ENCODE measurements around the gene EXOC3L2. TPM values are rescaled to one million over a fixed set of nuclear protein-coding genes. Genes with fewer than 3 reads are reported as not detected.
"Not testable (repeated sequence)": the region's sequence is repeated elsewhere in the genome, so short reads cannot be mapped to it uniquely, and the experiment has no call there.

Gene EXOC3L2
- 10 to 100 TPM in 1 of 4 donors, 1 to 10 TPM in 3; 8.2 to 12.6 (median 8.9) TPM for polyA plus RNA-seq (ENCODE audit: insufficient read length in 4 of 4)

DNA sequence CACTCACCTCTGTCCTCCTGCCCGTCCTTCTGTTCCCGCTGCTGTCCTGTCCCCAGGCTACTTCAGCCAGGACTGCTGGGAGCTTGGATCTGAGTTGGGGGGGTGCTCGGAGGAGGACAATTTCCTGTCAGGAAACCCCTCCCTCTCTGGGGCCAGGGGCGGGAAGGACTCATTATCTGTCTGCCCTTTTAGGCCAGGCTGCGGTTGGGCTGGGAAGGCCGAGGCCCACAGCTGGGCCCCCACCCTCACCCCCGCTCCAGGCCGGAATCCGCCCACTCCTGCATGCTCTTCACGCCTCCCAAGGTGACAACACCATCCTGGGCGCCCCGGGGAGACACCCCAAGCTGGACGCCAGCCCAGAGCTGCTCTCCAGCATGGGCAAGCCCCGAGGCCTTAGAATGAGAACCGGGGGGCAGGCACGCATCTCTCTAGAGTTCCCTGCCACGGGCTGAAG, at the start of gene EXOC3L2:
Gene EXOC3L2, minus strand, starts transcription at position 74 of the 454 bp plus-strand sequence. CDS start 6,362 bp downstream, outside the sequence.
- no peak for DNase-seq (ENCODE audit: low read depth in 4 of 4, low spot score in 3 of 4)

GRCh38 chr19:45294291-45295029, 49.3 kb upstream of the EXOC3L2 start:
- no peak for DNase-seq (ENCODE audit: low read depth in 4 of 4, low spot score in 3 of 4)

- DNase-seq (ENCODE audit: low read depth in 4 of 4, low spot score in 3 of 4) = no peak
These were observed 48.5 kb upstream of the EXOC3L2 start for GRCh38 chr19:45293682-45294081.

DNA sequence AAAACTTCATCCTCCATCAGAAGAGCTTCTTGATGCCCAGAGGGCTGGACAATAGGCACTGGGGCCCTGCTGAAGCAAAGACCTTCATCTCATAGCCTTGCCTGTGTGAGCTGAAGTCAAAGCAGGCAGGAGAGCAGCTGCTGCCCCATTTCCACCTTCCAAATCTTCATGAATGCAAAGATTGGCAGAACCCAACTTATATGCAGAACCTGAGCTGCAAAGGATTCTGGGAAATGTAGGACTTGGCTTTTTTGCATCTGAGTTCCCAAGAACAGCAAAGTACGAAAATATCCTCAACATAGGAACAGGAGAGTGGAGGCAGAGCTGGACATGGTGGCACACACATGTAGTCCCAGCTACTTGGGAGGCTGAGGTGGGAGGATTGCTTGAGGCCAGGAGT, 46.6 kb upstream of the EXOC3L2 start:
- no peak for DNase-seq (ENCODE audit: low read depth in 4 of 4, low spot score in 3 of 4)

- no peak for DNase-seq (ENCODE audit: low read depth in 4 of 4, low spot score in 3 of 4)
These were observed 45.2 kb upstream of the EXOC3L2 start for GRCh38 chr19:45290381-45290931.

GRCh38 chr19:45283443-45284033, 38.3 kb upstream of the EXOC3L2 start:
- DNase-seq (ENCODE audit: low read depth in 4 of 4, low spot score in 3 of 4) = no peak

DNA sequence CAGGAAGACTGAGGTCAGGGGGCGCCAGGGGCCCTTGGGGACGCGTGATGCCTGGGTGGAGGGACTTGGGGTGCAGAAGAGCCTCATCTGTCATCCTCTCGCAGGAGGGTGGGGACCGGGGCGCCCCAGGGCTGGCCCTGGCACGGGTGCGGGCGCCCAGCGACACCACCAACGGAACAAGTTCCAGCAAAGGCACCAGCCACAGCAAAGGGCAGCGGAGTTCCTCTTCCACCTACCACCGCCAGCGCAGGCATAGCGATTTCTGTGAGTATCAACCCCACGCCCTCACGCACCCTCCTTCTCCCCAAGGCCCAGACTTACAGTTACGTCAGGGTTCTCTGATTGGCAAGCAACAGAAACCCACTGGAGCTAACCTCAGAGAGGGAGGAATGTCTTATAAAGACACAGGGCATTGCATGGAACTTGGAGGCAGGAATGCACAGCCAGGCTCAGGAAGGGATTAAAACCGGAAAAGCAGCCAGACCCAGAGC, 35.3 kb upstream of the EXOC3L2 start:
- no peak for DNase-seq (ENCODE audit: low read depth in 4 of 4, low spot score in 3 of 4)

GRCh38 chr19:45279587-45280192, 34.5 kb upstream of the EXOC3L2 start:
- DNase-seq (ENCODE audit: low read depth in 4 of 4, low spot score in 3 of 4) = no peak

- no peak for DNase-seq (ENCODE audit: low read depth in 4 of 4, low spot score in 3 of 4)
These were observed 32.9 kb upstream of the EXOC3L2 start for GRCh38 chr19:45278087-45278486.

DNA sequence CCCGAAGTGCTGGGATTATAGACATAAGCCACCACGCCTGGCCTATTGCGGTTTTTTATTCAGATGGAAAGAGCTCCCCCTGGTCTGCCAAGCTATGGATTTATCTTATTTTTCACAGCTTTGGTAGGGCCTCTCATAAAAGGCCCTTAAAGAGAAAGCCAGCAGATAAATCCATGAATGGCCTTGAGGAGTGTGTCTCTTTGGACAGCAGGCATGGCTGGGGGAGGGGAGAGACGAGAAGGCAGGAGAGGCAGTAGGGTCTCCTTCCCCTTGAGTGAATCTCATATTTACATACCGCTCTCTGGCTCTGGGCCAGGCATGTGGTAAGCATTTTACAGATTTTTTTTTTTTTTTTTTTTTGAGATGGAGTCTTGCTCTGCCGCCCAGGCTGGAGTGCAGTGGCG, 31.1 kb upstream of the EXOC3L2 start:
- no peak for DNase-seq (ENCODE audit: low read depth in 4 of 4, low spot score in 3 of 4)

GRCh38 chr19:45275370-45275971, 30.3 kb upstream of the EXOC3L2 start:
- DNase-seq (ENCODE audit: low read depth in 4 of 4, low spot score in 3 of 4) = no peak

DNA sequence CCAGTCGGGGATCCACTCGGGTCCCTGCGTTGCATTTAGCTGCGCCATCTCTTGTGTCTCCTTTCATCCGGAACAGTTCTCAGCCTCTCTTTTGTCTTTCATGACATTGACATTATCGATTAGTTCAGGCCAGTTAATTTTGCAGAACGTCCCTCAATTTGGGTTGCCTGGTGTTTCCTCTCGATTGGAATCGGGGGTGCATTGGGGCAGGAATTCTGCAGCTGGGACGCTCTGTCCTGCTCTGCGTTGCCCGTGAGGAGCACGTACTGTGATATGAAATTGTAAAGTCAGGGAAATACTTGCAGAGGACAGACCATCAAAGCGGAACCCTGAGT, 28.3 kb upstream of the EXOC3L2 start:
- DNase-seq (ENCODE audit: low read depth in 4 of 4, low spot score in 3 of 4) = no peak

DNA sequence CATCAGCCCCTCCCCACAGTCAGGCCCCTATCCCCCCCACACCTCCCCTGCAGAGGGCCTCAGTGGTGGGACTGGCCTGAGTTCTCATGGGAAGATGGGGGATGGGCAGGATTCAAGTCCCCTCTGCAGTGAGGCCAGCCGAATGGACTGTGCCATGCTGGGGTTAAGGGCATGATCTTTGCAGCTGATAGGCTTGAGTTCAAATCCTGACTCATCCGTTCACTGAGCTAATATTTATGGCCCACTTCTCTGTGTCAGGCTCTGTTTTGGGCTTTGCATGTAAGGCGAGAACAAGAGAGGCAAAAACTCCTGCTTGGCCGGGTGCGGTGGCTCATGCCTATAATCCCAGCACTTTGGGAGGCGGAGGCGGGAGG, 26.5 kb upstream of the EXOC3L2 start:
- no peak for DNase-seq (ENCODE audit: low read depth in 4 of 4, low spot score in 3 of 4)

GRCh38 chr19:45271098-45271734, 26.0 kb upstream of the EXOC3L2 start:
- DNase-seq (ENCODE audit: low read depth in 4 of 4, low spot score in 3 of 4) = no peak

- DNase-seq (ENCODE audit: low read depth in 4 of 4, low spot score in 3 of 4) = not testable (repeated sequence)
These were observed 24.7 kb upstream of the EXOC3L2 start for GRCh38 chr19:45269939-45270338.

DNA sequence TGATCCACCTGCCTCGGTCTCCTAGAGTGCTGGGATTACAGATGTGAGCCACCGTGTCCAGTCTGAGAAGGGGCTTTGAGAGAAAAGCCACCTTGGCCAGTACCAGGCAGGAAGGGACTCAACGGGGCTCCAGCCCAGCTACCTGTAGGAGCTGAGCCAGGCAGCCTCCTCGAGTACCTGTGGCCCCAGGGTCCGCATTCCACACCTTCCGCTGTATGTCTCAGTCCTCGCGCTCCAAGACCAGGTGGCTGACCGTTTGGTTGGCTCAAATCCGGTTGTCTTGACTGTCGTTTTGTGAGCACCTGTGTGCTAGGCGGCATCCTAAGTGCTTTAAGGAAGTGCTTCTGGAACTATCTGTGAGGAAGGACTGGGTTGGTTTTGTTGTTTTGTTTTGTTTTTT, 22.1 kb upstream of the EXOC3L2 start:
- DNase-seq (ENCODE audit: low read depth in 4 of 4, low spot score in 3 of 4) = no peak

- DNase-seq (ENCODE audit: low read depth in 4 of 4, low spot score in 3 of 4) = no peak
These were observed 20.2 kb upstream of the EXOC3L2 start for GRCh38 chr19:45265375-45265774.

DNA sequence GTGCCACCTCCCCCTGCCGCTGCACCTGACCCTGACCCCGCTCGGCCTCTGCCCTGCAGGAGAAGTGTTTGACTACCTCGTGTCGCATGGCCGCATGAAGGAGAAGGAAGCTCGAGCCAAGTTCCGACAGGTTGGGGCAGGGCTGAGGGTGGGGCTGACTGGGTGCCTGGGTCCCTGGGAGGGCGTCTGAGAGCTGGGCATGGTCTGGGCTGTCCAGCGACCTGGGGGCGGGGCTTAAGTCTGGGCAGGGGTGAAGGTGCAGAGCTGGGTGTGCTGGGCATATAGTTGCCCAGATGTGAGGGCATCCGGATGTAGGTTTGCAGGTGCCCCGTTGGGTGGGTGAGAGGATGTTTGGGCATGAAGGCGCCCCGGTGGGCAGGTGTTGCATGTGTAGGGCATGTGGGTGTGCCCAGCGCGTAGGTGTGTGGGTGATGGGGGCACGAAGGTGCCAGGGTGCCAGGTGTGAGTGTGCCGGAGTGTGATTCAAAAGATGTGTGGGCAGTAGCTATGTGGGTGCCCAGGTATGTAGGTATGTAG, 19.6 kb upstream of the EXOC3L2 start:
- no peak for DNase-seq (ENCODE audit: low read depth in 4 of 4, low spot score in 3 of 4)

DNA sequence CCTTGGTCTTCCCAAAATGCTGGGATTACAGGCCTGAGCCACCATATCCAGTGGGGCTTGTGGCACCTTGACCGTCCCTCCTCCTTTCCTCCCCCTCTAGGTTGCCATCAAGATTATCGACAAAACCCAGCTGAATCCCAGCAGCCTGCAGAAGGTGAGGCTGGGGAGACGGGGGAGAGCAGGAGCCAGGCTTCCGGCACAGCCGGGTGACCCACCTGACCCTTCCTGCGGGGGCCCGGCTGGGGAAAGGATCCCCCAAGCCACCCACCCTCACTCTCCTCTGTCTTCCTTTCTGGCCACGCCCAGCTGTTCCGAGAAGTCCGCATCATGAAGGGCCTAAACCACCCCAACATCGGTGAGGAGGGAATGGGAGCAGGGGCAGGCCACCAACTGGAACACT, 17.8 kb upstream of the EXOC3L2 start:
- DNase-seq (ENCODE audit: low read depth in 4 of 4, low spot score in 3 of 4) = no peak

DNA sequence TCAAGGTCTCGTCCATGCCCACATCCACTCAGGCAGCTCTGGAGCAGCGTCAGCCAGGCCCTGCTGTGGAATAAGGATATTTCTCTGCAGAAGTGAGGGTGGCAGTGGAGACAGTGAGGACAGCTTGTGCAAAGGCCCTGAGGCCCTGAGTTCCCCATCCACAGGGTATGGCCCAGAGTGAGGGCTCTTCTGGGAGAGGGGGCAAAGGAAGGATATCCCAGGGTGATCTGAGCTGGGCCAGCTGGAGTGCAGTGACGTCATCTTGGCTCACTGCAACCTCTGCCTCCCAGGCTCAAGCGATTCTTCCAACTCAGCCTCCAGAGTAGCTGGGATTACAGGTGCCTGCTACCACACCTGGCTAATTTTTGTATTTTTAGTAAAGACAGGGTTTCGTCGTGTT, 17.4 kb upstream of the EXOC3L2 start:
- DNase-seq (ENCODE audit: low read depth in 4 of 4, low spot score in 3 of 4) = no peak
